ENCODE results near the gene VNN1.

DNA sequence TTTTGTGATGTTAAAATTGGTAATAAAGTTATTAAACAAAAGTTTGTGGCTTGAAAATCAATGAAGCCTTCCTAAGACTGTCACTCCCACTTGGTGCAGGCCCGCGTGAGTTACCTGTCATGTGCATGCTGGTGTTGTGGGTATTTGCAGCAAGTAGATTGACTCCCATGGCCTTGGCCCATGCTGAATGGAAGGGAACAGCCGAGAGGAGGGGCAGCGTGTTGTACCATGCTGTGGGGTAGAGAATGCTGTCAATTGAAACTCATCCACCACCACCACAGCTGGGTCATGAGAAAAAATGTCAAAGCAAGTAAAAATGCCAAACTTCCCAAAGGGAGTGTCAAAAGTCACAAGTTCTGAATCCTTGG, 12.7 kb upstream of the VNN1 start:
- TF ChIP-seq, protein P1, sequence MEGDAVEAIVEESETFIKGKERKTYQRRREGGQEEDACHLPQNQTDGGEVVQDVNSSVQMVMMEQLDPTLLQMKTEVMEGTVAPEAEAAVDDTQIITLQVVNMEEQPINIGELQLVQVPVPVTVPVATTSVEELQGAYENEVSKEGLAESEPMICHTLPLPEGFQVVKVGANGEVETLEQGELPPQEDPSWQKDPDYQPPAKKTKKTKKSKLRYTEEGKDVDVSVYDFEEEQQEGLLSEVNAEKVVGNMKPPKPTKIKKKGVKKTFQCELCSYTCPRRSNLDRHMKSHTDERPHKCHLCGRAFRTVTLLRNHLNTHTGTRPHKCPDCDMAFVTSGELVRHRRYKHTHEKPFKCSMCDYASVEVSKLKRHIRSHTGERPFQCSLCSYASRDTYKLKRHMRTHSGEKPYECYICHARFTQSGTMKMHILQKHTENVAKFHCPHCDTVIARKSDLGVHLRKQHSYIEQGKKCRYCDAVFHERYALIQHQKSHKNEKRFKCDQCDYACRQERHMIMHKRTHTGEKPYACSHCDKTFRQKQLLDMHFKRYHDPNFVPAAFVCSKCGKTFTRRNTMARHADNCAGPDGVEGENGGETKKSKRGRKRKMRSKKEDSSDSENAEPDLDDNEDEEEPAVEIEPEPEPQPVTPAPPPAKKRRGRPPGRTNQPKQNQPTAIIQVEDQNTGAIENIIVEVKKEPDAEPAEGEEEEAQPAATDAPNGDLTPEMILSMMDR (conservative IDR thresholded peaks at IDR 0.05; ENCODE audit: low read depth, low read length) = no peak
- TF ChIP-seq EZH2 (IDR thresholded peaks at IDR 0.05; ENCODE audit: borderline replicate concordance, low read depth, low read length, poor library complexity, severe bottlenecking) = no peak

All from A673 (cell line).